ENCODE measurements around the gene ARHGAP24. TPM values are rescaled to one million over a fixed set of nuclear protein-coding genes. Genes with fewer than 3 reads are reported as not detected.

Gene ARHGAP24
- total RNA-seq, 4 donors from 2014 or later = 3.6 to 35.3 (median 7.2) TPM

DNA sequence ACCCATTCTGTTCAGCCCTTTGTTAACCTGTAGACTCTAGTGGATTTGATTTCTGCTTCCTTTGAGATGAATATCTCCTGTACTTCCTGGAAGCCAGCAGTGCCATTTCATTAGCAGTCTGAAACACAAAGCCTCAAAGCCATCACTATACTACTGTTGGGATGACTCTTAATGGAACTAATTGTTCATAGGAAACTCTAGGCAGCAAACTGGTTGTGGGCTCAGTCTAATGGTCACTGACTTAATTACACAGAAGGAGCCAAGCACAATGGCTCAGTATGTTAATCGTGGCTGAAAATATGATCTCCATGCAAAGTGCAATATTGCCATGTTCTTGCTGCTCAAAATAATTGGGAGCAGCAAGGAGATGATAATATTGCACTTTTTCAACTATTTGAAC lies 262.3 kb downstream of the ARHGAP24 start:
- no peak overlapping the region for H3K4me3 ChIP-seq
- intact Hi-C loops (cut with DNase I) = no loop called here
- no peak for DNase-seq
- H3K9me3 ChIP-seq = no peaks in the 10 kb centered on the region
- no peak overlapping the region for H3K27ac ChIP-seq
- no peaks in the 10 kb centered on the region for H3K36me3 ChIP-seq
- TF ChIP-seq, protein P1, sequence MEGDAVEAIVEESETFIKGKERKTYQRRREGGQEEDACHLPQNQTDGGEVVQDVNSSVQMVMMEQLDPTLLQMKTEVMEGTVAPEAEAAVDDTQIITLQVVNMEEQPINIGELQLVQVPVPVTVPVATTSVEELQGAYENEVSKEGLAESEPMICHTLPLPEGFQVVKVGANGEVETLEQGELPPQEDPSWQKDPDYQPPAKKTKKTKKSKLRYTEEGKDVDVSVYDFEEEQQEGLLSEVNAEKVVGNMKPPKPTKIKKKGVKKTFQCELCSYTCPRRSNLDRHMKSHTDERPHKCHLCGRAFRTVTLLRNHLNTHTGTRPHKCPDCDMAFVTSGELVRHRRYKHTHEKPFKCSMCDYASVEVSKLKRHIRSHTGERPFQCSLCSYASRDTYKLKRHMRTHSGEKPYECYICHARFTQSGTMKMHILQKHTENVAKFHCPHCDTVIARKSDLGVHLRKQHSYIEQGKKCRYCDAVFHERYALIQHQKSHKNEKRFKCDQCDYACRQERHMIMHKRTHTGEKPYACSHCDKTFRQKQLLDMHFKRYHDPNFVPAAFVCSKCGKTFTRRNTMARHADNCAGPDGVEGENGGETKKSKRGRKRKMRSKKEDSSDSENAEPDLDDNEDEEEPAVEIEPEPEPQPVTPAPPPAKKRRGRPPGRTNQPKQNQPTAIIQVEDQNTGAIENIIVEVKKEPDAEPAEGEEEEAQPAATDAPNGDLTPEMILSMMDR (IDR thresholded peaks at IDR 0.05) = no peak
- no peak for TF ChIP-seq POLR2A (IDR thresholded peaks at IDR 0.05)
- no peaks in the 10 kb centered on the region for H3K27me3 ChIP-seq
- WGBS, 2 donors = 75 to 80% methylated on average over 1 of the region's 1 CpG
- peaks cover 0 to 38% (median 21%) of the 10 kb centered on the region in 3 donors for H3K4me1 ChIP-seq

DNA sequence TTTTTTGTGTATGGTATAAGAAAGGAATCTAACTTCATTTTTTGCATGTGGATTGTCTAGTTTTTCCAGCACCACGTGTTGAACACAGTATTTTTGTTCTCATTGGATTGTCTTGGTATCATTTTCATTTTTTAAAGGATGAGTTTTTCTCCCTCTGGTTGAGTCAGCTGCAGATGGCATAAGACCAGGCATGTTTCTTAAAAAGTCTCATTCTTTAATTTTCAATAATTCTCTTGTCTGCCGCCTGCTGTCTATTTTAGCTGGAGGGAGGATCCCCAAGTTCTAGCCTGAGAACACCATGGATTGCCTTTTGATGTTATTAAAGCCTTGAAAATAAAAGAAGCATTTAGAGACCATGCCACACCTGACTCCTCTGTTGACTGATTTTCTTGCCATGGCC lies 263.8 kb downstream of the ARHGAP24 start:
- Histone ChIP-seq H3K27ac (peak overlapping the region in 1 of 4 donors; percentile 3), H3K4me3 (no peak overlapping the region), H3K36me3 (no peaks in the 10 kb centered on the region), H3K9me3 (no peaks in the 10 kb centered on the region), H3K27me3 (no peaks in the 10 kb centered on the region), H3K4me1 (peaks cover under 1 to 51% (median 29%) of the 10 kb centered on the region in 3 donors)
- DNase-seq = no peak
- TF ChIP-seq, protein P1 (IDR thresholded peaks at IDR 0.05) = no peak
- TF ChIP-seq POLR2A (IDR thresholded peaks at IDR 0.05) = no peak
- intact Hi-C loops (cut with DNase I) = no loop called here
- WGBS, 2 donors = 29 to 40% methylated on average over 2 of the region's 2 CpGs

DNA sequence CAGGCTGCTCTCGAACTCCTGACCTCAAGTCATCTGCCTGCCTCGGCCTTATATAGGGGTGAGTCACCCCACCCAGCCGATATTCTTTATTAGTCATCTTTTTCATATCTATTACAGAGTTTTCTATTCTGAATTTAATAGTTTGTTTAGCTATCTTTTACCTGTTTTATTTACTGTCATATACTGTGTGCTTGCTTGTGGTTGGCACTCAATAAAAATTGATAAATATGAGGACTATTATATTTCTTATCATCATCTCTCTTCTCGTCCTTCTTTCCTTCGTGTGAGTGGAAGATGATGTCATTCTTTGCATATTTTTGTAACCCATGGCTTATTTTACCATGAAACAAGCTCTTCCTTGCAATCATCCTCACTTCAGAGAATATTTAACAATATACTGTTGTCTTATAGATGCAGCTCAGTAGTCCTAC lies 265.5 kb downstream of the ARHGAP24 start:
- no peak for TF ChIP-seq POLR2A (IDR thresholded peaks at IDR 0.05)
- TF ChIP-seq, protein P1 (IDR thresholded peaks at IDR 0.05) = no peak
- intact Hi-C loops (cut with DNase I) = no loop called here
- Histone ChIP-seq H3K4me3 (no peak overlapping the region), H3K4me1 (peaks cover 6 to 57% (median 35%) of the 10 kb centered on the region in 3 donors), H3K9me3 (no peaks in the 10 kb centered on the region), H3K27me3 (no peaks in the 10 kb centered on the region), H3K36me3 (no peaks in the 10 kb centered on the region), H3K27ac (no peak overlapping the region)
- 49 to 58% methylated on average over 5 of the region's 5 CpGs for WGBS, 2 donors
- no peak for DNase-seq

DNA sequence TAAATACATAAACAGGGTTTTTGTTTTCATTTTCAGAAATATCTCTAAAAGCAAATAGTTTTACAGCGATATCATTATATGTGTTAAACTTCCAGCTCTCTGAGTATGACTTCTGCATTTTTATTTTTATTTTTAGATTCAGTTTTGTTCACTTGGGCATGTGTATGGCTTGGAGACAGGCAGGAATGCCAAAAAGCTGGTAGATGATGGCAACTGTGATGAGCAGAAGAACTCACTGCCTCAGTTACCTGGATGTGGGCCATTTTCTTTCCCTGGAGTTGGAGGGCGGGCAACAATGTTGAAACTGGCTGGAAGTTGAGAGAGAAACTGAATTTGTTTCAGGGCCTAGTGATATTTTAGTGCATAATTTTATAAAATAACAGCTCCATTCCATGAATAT lies 266.4 kb downstream of the ARHGAP24 start:
- intact Hi-C loops (cut with DNase I) = no loop called here
- DNase-seq = no peak
- Histone ChIP-seq H3K9me3 (no peaks in the 10 kb centered on the region), H3K4me1 (peaks cover 9 to 63% (median 40%) of the 10 kb centered on the region in 3 donors), H3K27me3 (no peaks in the 10 kb centered on the region), H3K4me3 (no peak overlapping the region), H3K36me3 (no peaks in the 10 kb centered on the region), H3K27ac (peak overlapping the region in 2 of 4 donors; percentile 22 to 85)
- WGBS, 2 donors = 78 to 85% methylated on average over 2 of the region's 2 CpGs
- TF ChIP-seq, protein P1 (IDR thresholded peaks at IDR 0.05) = no peak
- no peak for TF ChIP-seq POLR2A (IDR thresholded peaks at IDR 0.05)

DNA sequence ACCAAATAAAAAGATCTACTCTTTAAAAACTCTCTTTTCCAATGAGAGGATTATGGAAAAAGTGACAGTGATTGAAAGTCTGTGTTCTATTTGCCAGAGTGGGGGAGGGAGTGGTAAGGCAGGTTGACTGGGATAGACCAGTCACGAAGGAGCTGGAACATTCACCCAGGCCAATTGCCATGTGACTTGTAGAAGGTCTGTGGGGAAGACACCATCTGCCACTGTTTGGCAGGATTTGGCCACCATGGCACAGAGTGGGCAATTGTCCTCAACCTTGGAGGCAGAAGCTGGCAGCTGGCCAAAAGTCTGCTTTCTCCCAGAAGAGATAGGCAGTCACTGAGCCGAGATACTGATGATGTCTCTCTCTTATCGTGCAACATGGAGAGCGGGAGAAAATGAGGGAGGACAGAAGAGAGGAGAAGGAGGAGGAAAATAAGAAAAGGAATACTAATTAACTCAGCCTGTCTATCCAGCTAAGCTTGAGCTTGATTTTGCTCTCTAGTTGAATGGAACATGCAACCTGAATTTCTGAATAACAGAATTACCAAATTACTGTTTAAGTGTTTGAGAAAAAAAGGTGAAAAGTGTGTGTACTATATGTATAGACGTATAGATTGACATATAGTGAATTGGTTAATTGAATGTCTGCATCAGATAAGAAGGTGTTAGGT lies 267.1 kb downstream of the ARHGAP24 start:
- DNase-seq = no peak
- TF ChIP-seq, protein P1 (IDR thresholded peaks at IDR 0.05) = no peak
- no peak for TF ChIP-seq POLR2A (IDR thresholded peaks at IDR 0.05)
- intact Hi-C loops (cut with DNase I) = no loop called here
- no peaks in the 10 kb centered on the region for H3K36me3 ChIP-seq
- H3K9me3 ChIP-seq = no peaks in the 10 kb centered on the region
- H3K27me3 ChIP-seq = no peaks in the 10 kb centered on the region
- peak overlapping the region; percentile 17 to 85 (median 42) for H3K27ac ChIP-seq
- H3K4me3 ChIP-seq = no peak overlapping the region
- 81 to 82% methylated on average over 5 of the region's 5 CpGs for WGBS, 2 donors
- H3K4me1 ChIP-seq = peaks cover 9 to 63% (median 40%) of the 10 kb centered on the region in 3 donors

All from esophagus squamous epithelium (tissue), 5 donors.